Ecto neural progenitor cell (in vitro differentiated cells): Measurements from ENCODE around the gene NKX1-2.
"Not testable (repeated sequence)": the region's sequence is repeated elsewhere in the genome, so short reads cannot be mapped to it uniquely, and the experiment has no call there.

Experiments
- DNase-seq: peaks from one replicate; pipeline ENCODE4 v3.0.0-alpha.2; 2018; ENCODE audit warnings: low spot score

Gene NKX1-2

DNA sequence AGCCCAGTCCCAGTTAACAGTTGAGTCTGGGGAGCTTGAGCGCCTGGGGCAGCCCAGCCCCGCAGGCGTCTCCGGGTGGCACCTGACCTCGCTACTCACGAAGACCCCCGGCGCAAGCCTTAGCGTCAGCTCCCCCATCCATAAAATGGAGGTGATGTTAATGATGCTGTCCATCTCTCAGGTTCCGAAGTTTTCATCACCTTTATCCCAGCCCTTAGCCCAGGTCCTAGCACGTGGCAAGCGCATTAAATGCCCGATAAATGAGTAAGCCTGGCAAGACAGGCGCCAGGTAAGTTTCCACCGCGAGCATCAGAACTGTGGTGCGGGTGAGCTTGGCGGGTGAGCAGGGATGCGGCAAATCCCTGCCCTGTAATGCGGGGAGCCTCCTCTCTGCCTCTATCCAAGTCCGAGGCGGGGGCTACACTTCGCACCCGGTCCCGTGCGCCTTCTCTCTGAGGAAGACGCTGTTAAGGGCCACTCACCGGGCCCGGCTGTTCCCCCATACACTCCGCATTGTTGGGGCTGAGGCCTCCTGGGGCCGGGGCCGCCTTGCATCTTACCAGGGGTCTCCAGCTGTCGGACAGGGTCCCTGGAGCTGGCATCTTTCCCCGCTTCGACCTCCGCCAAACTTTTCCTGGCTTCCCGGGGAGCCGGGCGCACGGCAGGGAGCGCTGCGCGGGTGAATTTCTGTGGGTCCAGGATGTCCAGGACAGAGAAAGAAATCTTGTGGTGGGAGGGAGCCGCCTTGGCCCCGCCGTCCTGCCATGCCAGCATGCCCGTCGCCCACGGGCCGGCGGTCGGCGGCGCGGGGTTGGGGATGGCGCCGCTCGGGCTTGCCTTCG lies 444 bp downstream of the NKX1-2 start:
- no peak for DNase-seq

DNA sequence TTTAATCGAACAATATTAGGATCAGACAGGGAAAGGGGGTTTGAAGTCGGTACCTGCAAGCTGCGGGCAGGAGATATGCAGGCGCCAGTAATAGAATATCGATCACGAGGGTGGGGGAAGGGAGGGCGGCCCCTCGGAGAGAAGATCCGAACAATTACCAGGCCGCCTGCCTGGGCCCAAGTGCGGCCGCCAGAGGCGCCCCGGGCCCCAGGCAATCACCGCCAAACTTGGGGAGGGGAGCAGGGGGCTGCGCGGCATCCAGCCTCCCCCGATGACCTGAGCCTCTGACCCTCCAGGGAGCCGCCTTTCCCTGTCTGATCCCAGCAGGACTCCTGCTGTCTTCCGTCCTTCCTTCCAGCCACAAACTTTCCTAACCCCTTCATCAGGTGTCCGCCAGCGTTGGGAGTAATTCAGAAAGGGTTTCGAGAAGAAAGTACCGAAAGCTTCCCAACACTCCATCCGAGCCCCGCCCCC lies 1.1 kb downstream of the NKX1-2 start:
- DNase-seq, result no peak

DNA sequence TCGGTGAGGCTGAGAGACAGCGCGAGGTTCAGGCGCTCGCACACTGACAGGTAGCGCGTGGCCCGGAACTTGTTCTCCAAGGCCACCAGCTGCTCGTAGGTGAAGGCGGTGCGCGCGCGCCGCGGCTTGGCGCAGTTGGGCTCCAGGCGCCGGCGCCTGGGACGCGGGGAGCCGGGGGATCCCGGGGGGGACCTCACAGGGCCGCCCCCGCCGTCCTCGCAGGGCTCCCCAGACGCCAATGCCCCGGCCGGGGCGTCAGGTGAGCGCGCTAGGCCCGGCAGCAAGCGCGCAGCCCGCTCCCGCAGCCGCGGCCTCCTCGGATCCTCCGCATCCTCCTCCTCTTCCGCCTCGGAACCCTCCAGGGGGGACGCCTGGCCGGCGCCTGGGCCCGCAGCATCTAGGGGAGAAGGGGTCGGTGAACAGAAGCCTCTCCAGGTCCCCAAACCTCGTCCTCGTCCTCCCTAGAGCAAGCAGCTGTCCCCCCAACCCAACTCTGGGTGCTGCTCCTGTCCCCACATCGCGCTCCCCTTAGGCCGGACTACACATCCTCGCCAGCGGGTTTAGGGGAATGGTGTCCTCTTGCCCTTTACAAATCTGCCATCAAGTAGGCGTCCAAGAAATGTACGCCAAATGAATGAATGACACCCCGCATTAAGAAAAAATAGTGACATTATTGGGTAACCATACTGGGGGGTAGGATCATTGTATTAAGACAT lies 1.9 kb downstream of the NKX1-2 start:
- DNase-seq, result peak; percentile 63

DNA sequence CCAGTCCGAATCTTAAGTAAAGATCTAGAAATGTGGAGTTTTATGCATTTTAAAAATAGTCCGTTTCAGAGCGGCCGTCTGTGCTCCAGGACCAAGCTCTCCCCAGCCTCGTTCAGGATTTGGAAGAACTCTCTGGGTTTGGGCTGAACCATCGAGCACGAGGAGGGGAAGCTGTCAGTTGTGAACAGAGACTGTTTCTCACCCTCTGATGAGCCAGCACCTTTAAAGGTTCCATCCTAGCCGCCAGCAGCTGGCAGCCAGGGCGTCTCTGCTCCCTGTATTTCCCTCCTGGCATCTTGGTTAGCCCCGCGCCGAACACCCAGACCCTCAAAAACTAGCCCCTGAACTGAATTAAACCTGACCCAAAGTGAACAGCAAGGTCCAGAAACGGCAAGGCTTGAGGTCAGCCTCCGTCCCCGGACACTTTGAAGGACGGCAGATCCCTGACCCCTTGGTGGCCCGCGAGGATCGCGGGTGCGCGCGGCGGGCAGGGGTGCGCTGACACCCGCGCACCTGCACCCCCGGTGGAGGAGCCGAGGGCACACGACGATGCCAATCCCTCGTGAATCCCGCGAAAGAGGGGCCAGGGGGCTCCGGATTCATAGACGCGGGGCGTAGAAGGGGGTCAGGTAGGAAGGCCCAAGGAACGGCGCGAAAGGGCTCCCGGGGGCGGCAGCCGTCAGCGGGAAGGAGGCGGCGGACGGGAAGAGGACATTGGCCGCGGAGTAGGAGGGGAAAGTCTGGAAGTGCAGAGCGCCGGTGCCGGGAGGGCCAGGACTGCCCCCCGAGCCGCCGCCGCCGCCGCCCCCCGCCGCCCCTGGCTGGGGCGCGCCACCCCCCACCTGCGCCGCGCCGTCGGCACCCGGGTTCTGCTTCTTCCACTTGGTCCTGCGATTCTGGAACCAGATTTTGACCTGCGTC lies 2.7 kb downstream of the NKX1-2 start:
- no peak for DNase-seq

DNA sequence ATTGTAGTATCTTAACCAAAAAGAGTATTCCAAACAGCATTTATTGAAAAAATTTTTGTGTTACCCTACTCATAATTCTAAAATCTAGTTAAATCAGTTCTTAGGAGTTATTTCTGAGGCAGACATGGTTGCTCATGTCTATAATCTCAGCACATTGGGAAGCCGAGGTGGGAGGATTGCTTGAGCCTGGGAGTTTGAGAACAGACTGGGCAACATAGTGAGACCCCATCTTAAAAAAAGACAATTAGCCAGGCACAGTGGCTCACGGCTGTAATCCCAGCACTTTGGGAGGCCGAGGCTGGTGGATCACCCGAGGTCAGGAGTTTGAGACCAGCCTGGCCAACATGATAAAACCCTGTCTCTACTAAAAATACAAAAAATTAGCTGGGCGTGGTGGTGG lies 8.1 kb downstream of the NKX1-2 start:
- not testable (repeated sequence) for DNase-seq

DNA sequence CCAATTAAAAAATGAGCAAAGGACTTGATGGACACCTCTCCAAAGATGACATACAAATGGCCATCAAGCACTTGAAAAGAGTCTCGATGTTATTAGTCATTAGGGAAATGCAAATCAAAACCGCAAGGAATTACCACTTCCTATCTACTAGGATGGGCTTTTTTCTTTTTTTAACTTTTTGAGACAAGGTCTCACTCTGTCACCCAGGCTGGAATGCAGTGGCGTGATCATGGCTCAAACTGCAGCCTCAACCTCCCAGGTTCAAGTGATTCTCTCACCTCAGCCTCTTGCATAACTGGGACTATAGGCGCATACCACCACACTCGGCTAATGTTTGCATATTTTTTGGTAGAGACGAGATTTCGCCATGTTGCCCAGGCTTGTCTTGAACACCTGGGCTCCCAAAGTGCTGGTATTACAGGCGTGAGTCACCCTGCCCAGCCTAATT lies 13.6 kb downstream of the NKX1-2 start:
- no peak for DNase-seq

DNA sequence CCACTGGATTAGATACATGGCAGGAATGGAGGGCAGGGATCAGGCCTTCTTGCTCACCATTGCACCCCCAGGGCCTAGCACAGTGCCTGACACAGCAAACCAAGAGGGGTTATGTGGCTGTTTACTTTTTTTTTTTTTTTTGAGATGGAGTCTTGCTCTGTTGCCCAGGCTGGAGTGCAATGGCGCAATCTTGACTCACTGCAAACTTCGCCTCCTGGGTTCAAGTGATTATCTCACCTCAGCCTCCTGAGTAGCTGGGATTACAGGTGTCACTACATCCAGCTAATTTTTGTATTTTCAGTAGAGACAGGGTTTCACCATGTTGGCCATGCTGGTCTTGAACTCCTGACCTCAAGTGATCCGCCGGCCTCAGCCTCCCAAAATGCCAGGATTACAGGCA lies 14.2 kb downstream of the NKX1-2 start:
- DNase-seq, result not testable (repeated sequence)

DNA sequence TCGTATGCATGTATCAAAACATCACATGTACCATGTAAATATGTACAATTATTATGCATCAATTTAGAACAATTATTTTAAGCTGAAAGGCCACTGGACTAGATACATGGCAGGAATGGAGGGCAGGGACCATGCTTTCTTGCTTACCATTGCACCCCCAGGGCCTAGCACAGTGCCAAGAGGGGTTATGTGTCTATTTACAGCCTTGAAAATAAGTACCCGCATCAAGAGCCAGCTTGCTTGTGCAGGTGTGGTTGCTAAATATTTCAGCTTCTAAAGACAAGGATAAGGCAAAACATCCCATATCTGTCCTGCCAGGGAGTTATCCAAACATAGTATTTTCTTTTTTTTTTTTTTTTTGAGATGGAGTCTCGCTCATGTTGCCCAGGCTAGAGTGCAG lies 16.4 kb downstream of the NKX1-2 start:
- DNase-seq, result no peak

DNA sequence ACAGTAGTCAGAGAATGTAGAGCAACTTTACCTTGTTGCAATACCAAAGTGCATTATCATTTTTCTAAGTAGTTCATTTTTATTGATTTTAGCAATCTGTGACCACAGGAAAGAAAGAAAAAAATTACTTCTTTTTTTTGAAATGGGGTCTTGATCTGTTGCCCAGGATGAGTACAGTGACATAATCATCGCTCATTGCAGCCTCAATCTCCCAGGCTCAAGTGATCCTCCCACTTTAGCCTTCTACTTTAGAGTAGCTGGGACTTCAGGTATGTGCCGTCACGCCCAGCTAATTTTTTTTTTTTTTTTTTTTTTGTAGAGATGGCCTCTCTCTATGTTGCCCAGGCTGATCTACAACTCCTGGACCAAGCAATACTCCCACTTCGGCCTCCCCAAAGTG lies 19.8 kb downstream of the NKX1-2 start:
- no peak for DNase-seq

DNA sequence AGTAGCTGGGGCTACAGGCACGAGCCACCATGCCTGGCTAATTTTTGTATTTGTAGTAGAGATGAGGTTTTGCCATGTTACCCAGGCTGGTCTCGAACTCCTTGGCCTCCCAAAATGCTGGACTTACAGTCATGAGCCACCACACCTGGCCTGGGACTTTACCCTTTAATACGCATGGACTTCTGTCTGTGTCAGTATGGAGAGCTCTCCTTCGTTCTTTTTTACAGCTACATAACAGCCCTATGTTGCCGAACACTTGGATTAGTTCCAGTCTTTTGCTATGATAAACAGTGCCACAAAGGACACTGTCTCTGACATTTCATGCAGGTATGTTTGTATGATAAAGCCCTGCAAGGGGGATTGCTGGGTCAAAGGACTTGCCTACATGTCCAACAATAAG lies 20.3 kb downstream of the NKX1-2 start:
- no peak for DNase-seq

DNA sequence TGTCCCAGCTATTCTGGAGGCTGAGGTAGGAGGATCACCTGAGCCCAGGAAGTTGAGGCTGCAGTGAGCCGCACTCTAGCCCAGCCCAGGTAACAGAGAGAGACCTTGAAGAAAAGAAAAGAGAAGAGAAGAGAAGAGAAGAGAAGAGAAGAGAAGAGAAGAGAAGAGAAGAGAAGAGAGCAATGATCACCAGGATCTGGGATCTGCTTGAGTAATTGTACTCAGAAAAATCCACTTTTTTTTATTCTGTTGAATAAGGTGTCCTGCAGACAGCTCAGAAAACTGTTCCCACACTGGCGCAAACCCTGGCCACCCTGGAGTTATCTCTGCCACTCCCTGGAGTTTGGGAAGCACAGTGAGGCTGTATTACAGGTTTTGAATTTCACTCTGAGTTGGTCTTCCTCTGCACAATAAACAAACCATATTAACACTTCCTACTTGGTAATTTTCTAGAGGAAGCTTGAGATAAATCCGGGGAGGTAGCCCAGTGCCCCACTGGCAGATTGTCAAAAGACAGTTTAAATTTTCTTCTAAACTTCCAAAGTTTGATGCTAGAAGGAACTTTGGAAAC lies 21.5 kb downstream of the NKX1-2 start:
- no peak for DNase-seq

DNA sequence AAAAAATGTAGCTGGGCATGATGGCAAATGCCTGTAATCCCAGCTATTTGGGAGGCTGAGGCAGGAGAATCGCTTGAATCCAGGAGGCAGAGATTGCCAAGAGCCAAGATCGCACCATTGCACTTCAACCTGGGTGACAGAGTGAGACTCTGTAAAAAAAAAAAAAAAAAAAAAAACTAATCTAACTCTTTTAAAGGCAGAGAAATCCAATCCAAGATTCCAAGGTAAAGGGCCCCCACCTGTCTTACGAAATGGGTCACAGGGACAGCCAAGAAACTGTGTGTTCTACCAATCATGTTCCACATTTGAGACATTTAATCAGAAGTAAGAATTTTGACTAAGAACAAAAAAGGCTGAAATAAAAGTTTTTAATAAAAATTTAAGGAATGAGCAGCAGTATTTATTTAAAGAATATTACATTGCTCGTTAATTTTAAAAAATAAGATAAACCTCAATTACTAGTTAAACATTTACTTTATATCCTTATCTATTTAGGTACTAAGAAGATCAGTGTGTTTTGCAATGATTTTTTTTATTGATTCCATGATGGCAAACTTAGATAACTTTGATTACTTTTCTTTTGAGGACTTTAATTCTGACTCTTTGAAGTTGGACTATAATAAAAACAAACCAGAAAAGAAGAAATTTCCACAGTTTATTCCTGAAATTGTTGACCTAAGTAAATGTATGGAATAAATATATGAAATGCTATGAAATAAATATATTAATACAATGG lies 24.4 kb downstream of the NKX1-2 start:
- no peak for DNase-seq

DNA sequence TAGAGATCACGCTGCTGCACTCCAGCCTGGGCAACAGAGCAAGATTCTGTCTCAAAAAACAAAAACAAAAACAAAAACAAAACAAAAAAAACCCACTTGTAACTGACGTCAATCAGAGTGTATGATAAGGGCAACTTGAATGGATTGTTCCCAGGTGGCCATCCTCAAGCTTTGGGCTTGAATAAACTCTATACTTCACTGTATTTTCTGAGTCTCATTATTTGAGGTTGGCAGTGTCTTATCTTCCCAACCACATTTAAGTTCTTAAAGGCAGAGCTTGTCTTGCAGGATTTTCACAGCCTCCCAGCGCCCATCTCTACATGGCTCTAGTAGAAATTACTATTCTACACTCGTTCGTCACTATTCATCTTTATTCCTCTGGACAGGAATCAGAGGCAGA lies 26.0 kb downstream of the NKX1-2 start:
- DNase-seq, result no peak

DNA sequence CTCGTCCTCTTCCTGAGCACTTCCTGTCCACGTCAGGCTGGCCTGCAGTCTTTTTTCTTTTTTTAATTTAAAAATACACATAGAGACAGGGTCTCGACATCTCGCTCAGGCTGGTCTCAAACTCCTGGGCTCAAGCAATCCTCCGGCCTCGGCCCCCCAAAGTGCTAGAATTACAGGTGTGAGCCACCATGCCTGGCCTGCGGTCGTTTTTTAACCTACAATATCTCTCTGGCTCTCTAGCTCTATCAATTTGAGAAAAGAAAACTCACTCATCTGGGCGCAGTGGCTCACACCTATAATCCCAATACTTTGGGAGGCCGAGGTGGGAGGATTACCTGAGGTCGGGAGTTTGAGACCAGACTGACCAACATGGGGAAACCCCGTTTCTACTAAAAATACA lies 27.1 kb downstream of the NKX1-2 start:
- DNase-seq, result no peak

DNA sequence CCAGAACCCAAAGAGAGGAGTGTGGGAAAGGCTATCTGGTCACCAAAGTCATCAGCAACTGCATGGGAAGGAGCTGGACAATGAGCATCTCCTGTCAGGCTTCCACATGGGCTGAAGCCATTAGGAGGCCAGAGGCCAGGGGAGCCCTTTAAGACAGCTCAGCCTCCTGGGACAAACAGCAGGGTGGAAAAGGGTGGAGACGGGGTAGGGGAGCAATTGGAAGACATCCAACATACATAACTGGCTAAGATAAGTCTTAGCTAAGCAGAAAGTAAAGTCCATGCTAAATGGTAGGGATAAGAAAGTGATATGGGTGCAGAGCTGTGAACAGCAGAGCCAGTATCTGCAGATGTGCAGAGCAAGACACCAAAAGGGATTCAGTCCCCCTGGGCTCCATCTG lies 29.6 kb downstream of the NKX1-2 start:
- no peak for DNase-seq

DNA sequence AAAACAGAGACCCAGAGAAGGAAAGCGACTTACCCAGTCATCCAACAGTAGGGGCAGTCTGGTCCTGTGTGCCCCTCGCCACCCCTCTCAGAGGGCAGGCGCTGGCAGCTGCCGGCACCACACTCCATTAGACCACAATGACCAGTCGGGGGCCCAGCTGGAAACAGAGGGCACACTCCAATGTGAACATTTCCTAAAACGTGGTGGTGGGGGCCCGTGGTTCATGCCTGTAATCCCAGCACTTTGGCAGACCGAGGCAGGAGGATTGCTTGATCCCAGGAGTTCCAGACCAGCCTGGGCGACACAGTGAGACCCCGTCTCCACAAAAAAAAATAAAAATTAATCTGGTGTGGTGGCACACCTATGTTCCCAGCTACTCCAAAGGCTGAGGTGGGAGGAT lies 30.2 kb downstream of the NKX1-2 start:
- DNase-seq, result no peak

DNA sequence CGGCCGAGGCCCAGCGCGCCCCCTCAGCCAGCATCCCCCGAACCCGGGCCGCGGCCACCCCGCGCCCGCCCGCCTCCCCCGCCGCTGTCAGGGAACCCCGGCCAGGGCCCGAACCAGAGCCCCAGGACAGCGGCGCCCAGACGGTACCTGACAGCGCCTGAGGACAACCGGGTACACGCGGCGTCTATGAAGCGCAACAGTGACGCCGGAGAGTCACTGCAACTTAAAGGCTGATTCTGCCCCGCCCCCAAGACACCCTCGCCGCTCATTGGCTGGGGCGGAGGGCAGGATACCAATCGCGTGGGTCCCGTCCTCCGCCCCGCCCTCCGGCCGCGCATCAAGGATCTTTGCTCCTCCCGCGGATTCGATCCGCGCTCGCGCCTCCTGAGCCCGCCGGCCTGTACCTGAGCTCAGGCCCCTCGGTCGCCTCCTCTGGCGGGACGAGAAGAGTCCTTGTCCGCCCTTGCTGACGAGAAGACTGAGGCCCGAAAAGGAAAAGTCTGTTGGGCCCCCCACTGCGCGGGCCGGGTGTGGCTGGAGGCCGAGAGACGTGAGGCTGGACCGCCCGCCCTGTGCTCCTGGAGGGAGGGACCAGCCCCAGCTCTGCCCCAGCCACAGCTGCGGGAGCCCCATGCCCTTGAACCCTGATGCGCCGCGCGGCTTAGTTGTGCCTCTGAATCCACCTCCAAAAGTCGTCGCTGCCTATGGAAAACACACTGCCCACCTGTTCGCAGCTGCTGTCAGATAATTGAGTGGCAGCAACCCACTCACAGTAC lies 30.9 kb downstream of the NKX1-2 start, which contains the start of gene OAT:
OAT (minus strand) TSS at position 198 of the 776 bp plus-strand sequence. CDS start 6,752 bp downstream, outside the sequence.
- peak; percentile 96 for DNase-seq

DNA sequence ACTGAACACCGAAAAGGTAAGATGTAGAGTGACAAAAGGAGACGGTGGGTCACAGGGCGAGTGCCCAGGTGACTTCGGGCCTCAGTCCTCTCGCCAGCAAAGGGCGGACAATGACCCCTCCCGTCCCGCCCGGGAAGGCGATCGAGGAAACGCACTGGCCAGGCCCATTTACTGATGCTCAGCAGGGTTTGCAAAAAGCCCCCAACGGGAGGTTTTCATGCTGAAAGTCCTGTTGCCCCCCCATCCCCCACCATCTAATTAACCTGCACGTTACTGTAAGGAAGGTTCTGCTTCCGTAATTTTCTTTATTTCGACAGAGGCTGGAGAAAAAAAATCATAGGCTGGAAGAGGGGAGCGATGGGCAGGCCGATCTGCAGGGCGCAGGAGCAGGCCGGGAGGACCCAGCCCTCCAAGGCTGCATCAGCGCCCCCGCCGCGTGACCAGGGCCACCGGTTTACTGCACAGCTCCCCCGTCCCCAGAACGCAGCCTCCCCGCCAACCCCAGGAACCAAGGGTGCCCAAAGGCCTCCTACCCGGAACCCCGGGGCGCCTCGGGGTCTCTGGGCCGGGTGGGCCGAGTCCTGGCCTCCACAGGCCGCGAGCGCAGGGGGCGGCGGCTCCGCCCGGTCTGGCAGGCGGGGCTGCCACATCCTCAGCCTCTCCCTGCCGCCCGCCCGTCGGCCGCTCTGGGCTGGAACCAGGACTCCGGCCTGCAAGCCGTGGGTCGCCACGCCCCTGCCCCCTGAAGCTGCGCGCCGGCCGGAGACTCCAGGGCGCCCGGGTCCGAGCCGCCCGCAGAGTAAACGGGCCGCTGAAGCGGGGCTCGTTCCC lies 31.7 kb downstream of the NKX1-2 start:
- DNase-seq, result peak; percentile 81

DNA sequence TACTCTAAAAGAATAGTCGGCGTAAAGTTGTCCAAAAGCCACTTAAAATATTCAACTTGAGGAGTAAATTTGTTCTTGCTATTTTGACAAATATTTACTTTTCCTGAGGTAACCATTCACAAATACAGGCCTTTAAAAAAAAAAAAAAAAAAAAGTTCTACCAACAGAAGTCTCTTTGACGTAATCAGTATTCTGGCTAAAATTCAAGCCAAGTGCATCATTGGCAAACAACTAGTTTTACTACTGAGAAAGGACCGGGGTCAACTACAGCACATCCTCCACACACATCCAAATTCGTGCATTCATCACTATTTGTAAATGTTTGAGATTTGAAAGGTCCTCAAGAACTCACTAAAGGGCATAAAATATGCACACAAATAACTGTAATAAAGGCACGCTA lies 33.1 kb downstream of the NKX1-2 start:
- no peak for DNase-seq
